HAP-1 (cell line): ENCODE measurements around the gene CYP19A1.

Experiments
- DNase-seq, 2 experiments: peaks; one replicate each; pipeline ENCODE4 v3.0.0-alpha.2; 2016 to 2020; ENCODE audit warnings: low spot score in 2 of 2
- H3K27me3 ChIP-seq: fragments of 250-450 bp; sonication (Bioruptor Pico); 2 replicates; pipeline ENCODE4 v1.5.1; 2020; ENCODE audit warnings: low read depth, mild to moderate bottlenecking, moderate library complexity
- H3K36me3 ChIP-seq: fragments of 250-450 bp; sonication (Bioruptor Pico); replicated peaks from 2 replicates; pipeline ENCODE4 v1.5.1; 2020; ENCODE audit warnings: mild to moderate bottlenecking
- H3K4me1 ChIP-seq: fragments of 250-450 bp; sonication (Bioruptor Pico); 2 replicates; pipeline ENCODE4 v1.5.1; 2020; ENCODE audit warnings: mild to moderate bottlenecking
- H3K4me3 ChIP-seq: fragments of 250-450 bp; sonication (Bioruptor Pico); 2 replicates; pipeline ENCODE4 v1.5.1; 2020; ENCODE audit warnings: mild to moderate bottlenecking, moderate library complexity
- H3K9me3 ChIP-seq: fragments of 250-450 bp; sonication (Bioruptor Pico); 2 replicates; pipeline ENCODE4 v1.5.1; 2020; ENCODE audit warnings: mild to moderate bottlenecking, moderate library complexity
- in situ Hi-C: fragments of 300-500 bp; cut with MboI; formaldehyde crosslinking; loops from 3 replicates; pipeline ENCODE4 v1.14.3; 2020; ENCODE audit warnings: low sequenced_read_pairs, inconsistent platforms, mixed read lengths

CYP19A1 gene

DNA sequence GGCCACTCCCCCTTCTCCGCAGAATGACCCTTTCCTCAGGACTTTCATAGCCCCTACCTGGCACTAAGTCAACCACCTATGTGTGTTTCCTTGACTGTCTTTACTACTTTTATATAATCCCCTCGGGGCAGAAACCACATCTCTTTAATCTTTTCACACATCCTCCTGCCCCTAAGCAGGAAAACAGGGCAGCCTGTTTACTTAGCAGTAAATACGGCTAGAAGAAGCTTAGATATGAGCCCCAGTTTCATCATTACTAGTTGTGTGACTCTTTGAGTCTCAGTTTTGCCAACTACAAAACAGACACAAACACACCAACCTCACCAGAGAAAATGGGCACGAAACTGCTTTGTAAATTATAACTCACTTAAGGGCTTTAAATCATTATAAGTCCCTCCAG lies 98.3 kb downstream of the CYP19A1 start:
- H3K9me3 ChIP-seq: no peaks in the 10 kb centered on the region
- DNase-seq: no peak
- H3K4me1 ChIP-seq: no peaks in the 10 kb centered on the region
- no peaks in the 10 kb centered on the region for H3K36me3 ChIP-seq
- no peak overlapping the region for H3K4me3 ChIP-seq
- peaks cover 14% of the 10 kb centered on the region for H3K27me3 ChIP-seq
- in situ Hi-C loops: no loop called here

DNA sequence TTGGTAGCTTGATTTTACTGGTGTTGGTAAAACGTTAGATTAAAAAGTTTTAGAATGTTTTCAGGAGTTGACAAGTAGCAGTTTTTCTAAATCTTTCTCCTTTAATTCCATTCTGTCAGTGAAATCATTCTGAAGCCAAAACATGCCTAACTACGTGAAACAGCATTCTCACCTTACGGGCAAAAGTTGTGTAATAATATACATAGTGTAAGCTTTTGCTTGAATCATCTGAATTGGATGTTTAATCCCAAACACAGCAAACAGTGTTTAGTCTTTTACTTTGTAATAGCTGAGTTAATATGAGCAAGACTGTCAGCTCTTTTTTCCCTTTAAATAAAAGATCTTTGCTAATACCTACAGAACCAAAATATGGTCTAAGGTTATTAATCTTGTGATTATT lies 100.6 kb downstream of the CYP19A1 start:
- in situ Hi-C loops: no loop called here

DNA sequence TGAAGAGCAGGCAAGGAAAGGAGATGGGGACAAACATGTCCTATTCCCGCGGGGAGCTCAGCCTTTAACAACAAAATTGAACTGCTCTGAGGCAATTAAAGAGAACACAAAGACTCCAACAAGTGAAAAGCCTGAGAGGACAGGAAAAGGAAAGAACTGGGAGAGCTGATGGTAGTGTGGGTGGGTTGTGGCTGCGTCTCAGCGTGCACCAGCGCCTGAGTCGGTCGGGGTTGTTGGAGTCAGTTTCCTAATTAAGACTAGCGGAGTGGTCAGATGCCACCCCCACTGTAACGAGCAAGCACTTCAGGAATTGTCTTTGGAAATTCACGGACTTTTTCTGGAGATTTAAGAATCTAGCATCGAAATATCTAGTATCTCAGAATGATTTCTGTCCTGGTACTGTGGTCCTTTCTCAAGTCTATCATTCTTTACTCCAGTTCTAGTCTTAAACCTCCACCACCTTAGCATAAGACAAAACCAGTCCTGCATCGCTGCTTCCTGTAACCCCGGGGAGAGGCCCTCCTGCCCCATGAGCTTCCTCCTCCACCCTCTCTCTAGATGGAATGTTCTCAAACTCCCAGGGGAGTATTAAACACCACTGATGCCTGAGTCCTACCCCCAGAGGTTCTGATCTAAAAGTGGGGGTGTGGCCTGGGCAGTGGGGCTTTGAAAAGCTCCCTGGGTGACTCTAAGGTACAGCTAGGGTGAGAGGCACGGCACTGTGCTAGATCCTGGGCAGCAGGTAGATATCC lies 104.0 kb downstream of the CYP19A1 start:
- no peak for DNase-seq
- no peaks in the 10 kb centered on the region for H3K4me1 ChIP-seq
- H3K4me3 ChIP-seq: no peak overlapping the region
- H3K36me3 ChIP-seq: no peaks in the 10 kb centered on the region
- peaks cover 11% of the 10 kb centered on the region for H3K27me3 ChIP-seq
- in situ Hi-C loops: no loop called here
- H3K9me3 ChIP-seq: no peaks in the 10 kb centered on the region

More for the DNA sequence above, 100.6 kb downstream of the CYP19A1 start:
- Histone ChIP-seq H3K27me3 (peaks cover 12% of the 10 kb centered on the region), H3K36me3 (no peaks in the 10 kb centered on the region), H3K9me3 (no peaks in the 10 kb centered on the region), H3K4me3 (no peak overlapping the region), H3K4me1 (no peaks in the 10 kb centered on the region)
- no peak for DNase-seq

DNA sequence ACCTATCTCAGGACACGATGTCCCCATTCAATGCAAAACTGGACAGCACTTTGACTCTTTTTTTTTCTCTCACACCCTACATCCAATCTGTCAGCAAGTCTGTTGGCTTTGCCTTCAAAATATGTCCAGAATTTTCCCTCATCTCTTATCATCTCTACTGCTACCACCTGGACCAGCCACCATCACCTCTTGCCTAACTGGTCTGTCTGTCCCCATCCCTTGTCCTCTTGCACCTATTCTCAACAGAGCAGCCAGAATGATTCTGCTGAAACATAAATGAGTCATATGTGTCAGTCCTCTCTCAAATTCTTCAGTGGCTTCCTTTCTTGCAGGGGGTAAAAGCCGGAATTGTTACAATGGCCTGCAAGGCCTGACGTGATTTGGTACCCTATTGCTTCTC lies 105.8 kb downstream of the CYP19A1 start:
- Histone ChIP-seq H3K36me3 (no peaks in the 10 kb centered on the region), H3K9me3 (no peaks in the 10 kb centered on the region), H3K4me3 (no peak overlapping the region), H3K4me1 (no peaks in the 10 kb centered on the region), H3K27me3 (peaks cover 11% of the 10 kb centered on the region)
- no peak for DNase-seq
- in situ Hi-C loops: no loop called here

- Histone ChIP-seq H3K27me3 (no peaks in the 10 kb centered on the region; the same call in 1 of the 2 replicates), H3K36me3 (no peaks in the 10 kb centered on the region), H3K4me1 (no peaks in the 10 kb centered on the region), H3K9me3 (no peaks in the 10 kb centered on the region), H3K4me3 (no peak overlapping the region)
- in situ Hi-C loops: no loop called here
- DNase-seq: no peak
These were observed 108.5 kb downstream of the CYP19A1 start for GRCh38 chr15:51229907-51230330.

DNA sequence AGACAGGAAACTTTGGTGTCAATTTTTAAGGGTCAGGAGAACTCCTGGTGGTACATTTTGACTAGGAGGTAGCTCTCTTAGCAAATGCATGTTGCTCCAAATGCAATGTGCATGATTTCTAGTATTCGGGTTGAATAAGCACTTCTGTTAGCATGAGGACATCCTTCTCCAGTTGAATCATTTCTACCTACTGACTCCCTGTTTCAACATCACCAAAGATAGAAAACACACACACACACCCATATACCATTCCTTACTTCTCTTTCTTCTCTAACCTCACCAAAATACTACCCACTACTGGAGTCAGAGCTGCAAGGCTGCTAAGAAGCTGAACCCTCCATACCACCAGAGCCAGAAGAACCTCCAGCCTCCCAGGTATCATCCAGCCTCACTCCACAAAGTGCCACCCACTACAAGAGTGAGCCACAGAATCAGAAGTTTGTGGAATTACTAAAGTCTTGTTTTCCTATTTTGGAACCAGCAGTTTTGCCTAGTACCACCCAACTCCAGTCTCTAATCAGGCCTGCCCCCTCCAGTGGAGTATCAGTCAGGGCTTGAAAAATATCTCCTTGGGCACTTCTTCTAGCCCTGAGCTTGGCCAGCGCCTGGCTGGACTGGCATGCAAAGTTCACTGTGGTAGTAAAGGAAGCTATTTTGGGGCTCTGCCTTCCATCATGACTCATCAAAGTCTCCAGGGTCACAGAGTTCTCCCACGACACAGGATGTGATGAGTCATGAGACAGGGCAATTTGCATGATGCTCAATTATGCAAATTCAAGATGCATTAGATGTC lies 110.3 kb downstream of the CYP19A1 start:
- Histone ChIP-seq H3K36me3 (no peaks in the 10 kb centered on the region), H3K4me3 (no peak overlapping the region), H3K9me3 (no peaks in the 10 kb centered on the region), H3K4me1 (no peaks in the 10 kb centered on the region), H3K27me3 (no peaks in the 10 kb centered on the region; the same call in 1 of the 2 replicates)
- in situ Hi-C loops: no loop called here
- no peak for DNase-seq

GRCh38 chr15:51226576-51227210 lies 111.7 kb downstream of the CYP19A1 start:
- in situ Hi-C loops: no loop called here
- Histone ChIP-seq H3K4me3 (no peak overlapping the region), H3K4me1 (no peaks in the 10 kb centered on the region), H3K27me3 (no peaks in the 10 kb centered on the region; the same call in 1 of the 2 replicates), H3K9me3 (no peaks in the 10 kb centered on the region), H3K36me3 (no peaks in the 10 kb centered on the region)
- DNase-seq: no peak

GRCh38 chr15:51224428-51224827 lies 114.0 kb downstream of the CYP19A1 start:
- H3K4me1 ChIP-seq: no peaks in the 10 kb centered on the region
- in situ Hi-C loops: no loop called here

DNA sequence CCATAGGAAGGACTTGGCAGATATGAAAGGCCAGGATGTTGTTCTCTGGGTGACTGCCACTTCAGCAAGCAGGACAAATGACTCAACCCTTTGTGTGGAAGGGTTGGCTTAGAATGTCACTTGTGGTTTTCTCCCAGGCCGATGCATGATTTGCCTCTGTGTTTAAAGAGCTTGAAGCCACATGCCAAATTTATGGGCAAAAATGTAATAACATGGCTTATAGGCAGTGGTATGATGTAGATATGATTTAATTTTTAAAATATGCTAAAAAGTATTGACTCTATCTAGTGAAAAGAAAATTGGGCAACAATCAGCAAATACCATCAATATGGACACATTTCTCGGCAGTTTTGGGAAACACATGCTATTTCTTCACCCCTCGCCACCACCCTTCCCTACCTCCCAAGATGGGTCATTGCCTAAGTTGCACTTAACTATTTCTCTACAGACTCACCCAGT lies 114.6 kb downstream of the CYP19A1 start:
- Histone ChIP-seq H3K27me3 (no peaks in the 10 kb centered on the region), H3K36me3 (no peaks in the 10 kb centered on the region), H3K4me3 (no peak overlapping the region), H3K4me1 (no peaks in the 10 kb centered on the region), H3K9me3 (no peaks in the 10 kb centered on the region)
- in situ Hi-C loops: no loop called here
- no peak for DNase-seq

More at GRCh38 chr15:51224428-51224827, 114.0 kb downstream of the CYP19A1 start:
- DNase-seq: no peak
- no peaks in the 10 kb centered on the region for H3K27me3 ChIP-seq
- no peak overlapping the region for H3K4me3 ChIP-seq
- H3K36me3 ChIP-seq: no peaks in the 10 kb centered on the region
- no peaks in the 10 kb centered on the region for H3K9me3 ChIP-seq

- in situ Hi-C loops: no loop called here
- H3K36me3 ChIP-seq: no peaks in the 10 kb centered on the region
- no peaks in the 10 kb centered on the region for H3K9me3 ChIP-seq
- no peak overlapping the region for H3K4me3 ChIP-seq
- no peak for DNase-seq
- no peaks in the 10 kb centered on the region for H3K4me1 ChIP-seq
- 0 out of 2 replicates have a peak, but pooled peaks cover 6% of the 10 kb centered on the region for H3K27me3 ChIP-seq
These were observed 120.0 kb downstream of the CYP19A1 start for GRCh38 chr15:51218299-51218938.

GRCh38 chr15:51212909-51213308 lies 125.5 kb downstream of the CYP19A1 start:
- H3K9me3 ChIP-seq: no peaks in the 10 kb centered on the region
- DNase-seq: no peak
- 0 out of 2 replicates have a peak, but pooled peaks cover 6% of the 10 kb centered on the region for H3K27me3 ChIP-seq
- in situ Hi-C loops: no loop called here
- H3K36me3 ChIP-seq: no peaks in the 10 kb centered on the region
- H3K4me1 ChIP-seq: no peaks in the 10 kb centered on the region
- H3K4me3 ChIP-seq: no peak overlapping the region

GRCh38 chr15:51212239-51212638 lies 126.2 kb downstream of the CYP19A1 start:
- Histone ChIP-seq H3K9me3 (no peaks in the 10 kb centered on the region), H3K27me3 (0 out of 2 replicates have a peak, but pooled peaks cover 6% of the 10 kb centered on the region), H3K4me3 (no peak overlapping the region), H3K4me1 (no peaks in the 10 kb centered on the region), H3K36me3 (no peaks in the 10 kb centered on the region)
- in situ Hi-C loops: no loop called here
- DNase-seq: no peak
